WTC11 (cell line): Measurements from ENCODE around the gene NBL1. TPM values are rescaled to one million over a fixed set of nuclear protein-coding genes. Genes with fewer than 3 reads are reported as not detected.

Experiments
- ATAC-seq: fragments of 200-7000 bp; cut with Tn5 transposase; 2 replicates; pipeline ENCODE4 v1.10.0; 2021; ENCODE audit warnings: mild to moderate bottlenecking, moderate library complexity
- CTCF ChIA-PET: fragments of 300-600 bp; sonication (Branson Sonifier 250); formaldehyde crosslinking; loops from one replicate; lab custom pipeline; 2021; ENCODE audit warnings: antibody characterized with exemption; lab: Charles Lee
- POLR2A ChIA-PET: fragments of 350-600 bp; sonication (Branson Sonifier 250); formaldehyde crosslinking; loops from one replicate; lab custom pipeline; 2021; ENCODE audit warnings: antibody characterized with exemption; lab: Charles Lee
- DNase-seq: peaks from one replicate; pipeline ENCODE4 v3.0.0; 2021; ENCODE audit warnings: low spot score
- H3K27ac Mint-ChIP-seq: 2 replicates; pipeline ENCODE4 v1.8.0; 2021; ENCODE audit warnings: mixed read lengths
- H3K27me3 Mint-ChIP-seq: 2 replicates; pipeline ENCODE4 v1.8.0; 2021; ENCODE audit warnings: low read depth, mild to moderate bottlenecking, moderate library complexity, mixed read lengths
- H3K36me3 Mint-ChIP-seq: 2 replicates; pipeline ENCODE4 v1.8.0; 2021; ENCODE audit warnings: mixed read lengths
- H3K4me1 Mint-ChIP-seq: 2 replicates; pipeline ENCODE4 v1.8.0; 2022; ENCODE audit warnings: mixed read lengths
- H3K4me3 Mint-ChIP-seq: 2 replicates; pipeline ENCODE4 v1.8.0; 2021; ENCODE audit warnings: mild to moderate bottlenecking, moderate library complexity, mixed read lengths
- H3K9me3 Mint-ChIP-seq: 2 replicates; pipeline ENCODE4 v1.8.0; 2021; ENCODE audit warnings: mixed read lengths
- CREM ChIP-seq: sonication (generic); formaldehyde crosslinking; IDR thresholded peaks from 2 replicates; pipeline ENCODE4 v1.8.1; 2022; ENCODE audit warnings: mild to moderate bottlenecking, missing genetic modification reagents, moderate library complexity
- ERG ChIP-seq: fragments of 250-450 bp; sonication (Bioruptor Pico); IDR thresholded peaks from 2 replicates; pipeline ENCODE4 v1.8.0; 2021; ENCODE audit warnings: mild to moderate bottlenecking
- JAZF1 ChIP-seq: fragments of 250-450 bp; sonication (Bioruptor Pico); IDR thresholded peaks from 2 replicates; pipeline ENCODE4 v1.9.0; 2021; ENCODE audit warnings: moderate library complexity, mild to moderate bottlenecking, inconsistent platforms
- MYBL2 ChIP-seq: sonication (generic); formaldehyde crosslinking; IDR thresholded peaks from 2 replicates; pipeline ENCODE4 v1.8.1; 2023; ENCODE audit warnings: mild to moderate bottlenecking, moderate library complexity, missing genetic modification reagents
- NFE2L1 ChIP-seq: sonication (generic); formaldehyde crosslinking; IDR thresholded peaks from 2 replicates; pipeline ENCODE4 v1.8.1; 2023; ENCODE audit warnings: missing genetic modification reagents
- PRRX2 ChIP-seq: fragments of 250-450 bp; sonication (Bioruptor Pico); IDR thresholded peaks from 2 replicates; pipeline ENCODE4 v1.8.0; 2021; ENCODE audit warnings: mild to moderate bottlenecking
- RORB ChIP-seq: fragments of 250-450 bp; sonication (Bioruptor Pico); IDR thresholded peaks from 2 replicates; pipeline ENCODE4 v1.9.0; 2021; ENCODE audit warnings: mild to moderate bottlenecking
- ZNF138 ChIP-seq: sonication (generic); formaldehyde crosslinking; conservative IDR thresholded peaks from 2 replicates; pipeline ENCODE4 v1.8.1; 2022; ENCODE audit warnings: mild to moderate bottlenecking, moderate library complexity, missing genetic modification reagents
- ZNF263 ChIP-seq: sonication (generic); formaldehyde crosslinking; IDR thresholded peaks from 2 replicates; pipeline ENCODE4 v1.8.1; 2022; ENCODE audit warnings: low read depth, mild to moderate bottlenecking, moderate library complexity, missing genetic modification reagents
- ZNF317 ChIP-seq: sonication (generic); formaldehyde crosslinking; IDR thresholded peaks from 2 replicates; pipeline ENCODE4 v1.8.1; 2023; ENCODE audit warnings: low read depth, mild to moderate bottlenecking, moderate library complexity, missing genetic modification reagents, borderline replicate concordance
- ZNF423 ChIP-seq: fragments of 250-450 bp; sonication (Bioruptor Pico); IDR thresholded peaks from 2 replicates; pipeline ENCODE4 v2.1.2; 2022; ENCODE audit warnings: mild to moderate bottlenecking, moderate library complexity
- total RNA-seq: library from RNA; stranded (reverse); gene quantifications from 3 replicates; pipeline ENCODE4 v1.2.3, GENCODE V29; 2021
- TF ChIP-seq, protein P1 (sequence below): fragments of 200-600 bp; IDR thresholded peaks from 2 replicates; pipeline ENCODE4 v1.8.0; 2022; ENCODE audit warnings: antibody characterized with exemption
- TF ChIP-seq, protein P2 (sequence below): sonication (generic); formaldehyde crosslinking; conservative IDR thresholded peaks from 2 replicates; pipeline ENCODE4 v1.8.1; 2022; ENCODE audit warnings: mild to moderate bottlenecking, missing genetic modification reagents
- TF ChIP-seq, protein P3 (sequence below): sonication (generic); formaldehyde crosslinking; IDR thresholded peaks from 2 replicates; pipeline ENCODE4 v1.8.1; 2022; ENCODE audit warnings: low read depth, mild to moderate bottlenecking, moderate library complexity, missing genetic modification reagents, borderline replicate concordance

NBL1 gene
- total RNA-seq, 1 experiment from 2014 or later, result 17.1 TPM

- peaks cover 7% of the 10 kb centered on the region for H3K27me3 Mint-ChIP-seq
- no peaks in the 10 kb centered on the region for H3K9me3 Mint-ChIP-seq
- DNase-seq (peak; percentile 68), ATAC-seq (peak; percentile 34)
- H3K4me3 Mint-ChIP-seq, result no peak overlapping the region
- no peaks in the 10 kb centered on the region for H3K36me3 Mint-ChIP-seq
- CTCF ChIA-PET, result interaction anchor here (0.5 to 2.3 kb wide), 55 partner anchors 8 to 410 kb away, joined by 3 to 23 read pairs (median 4); partner anchors contain the start of genes AKR7A3, CAPZB and SLC66A1
- POLR2A ChIA-PET, result interaction anchor here (0.6 to 1.0 kb wide), 3 partner anchors 11 to 164 kb away, joined by 3 read pairs; no protein-coding TSS in a partner anchor
- TF ChIP-seq, protein P1, sequence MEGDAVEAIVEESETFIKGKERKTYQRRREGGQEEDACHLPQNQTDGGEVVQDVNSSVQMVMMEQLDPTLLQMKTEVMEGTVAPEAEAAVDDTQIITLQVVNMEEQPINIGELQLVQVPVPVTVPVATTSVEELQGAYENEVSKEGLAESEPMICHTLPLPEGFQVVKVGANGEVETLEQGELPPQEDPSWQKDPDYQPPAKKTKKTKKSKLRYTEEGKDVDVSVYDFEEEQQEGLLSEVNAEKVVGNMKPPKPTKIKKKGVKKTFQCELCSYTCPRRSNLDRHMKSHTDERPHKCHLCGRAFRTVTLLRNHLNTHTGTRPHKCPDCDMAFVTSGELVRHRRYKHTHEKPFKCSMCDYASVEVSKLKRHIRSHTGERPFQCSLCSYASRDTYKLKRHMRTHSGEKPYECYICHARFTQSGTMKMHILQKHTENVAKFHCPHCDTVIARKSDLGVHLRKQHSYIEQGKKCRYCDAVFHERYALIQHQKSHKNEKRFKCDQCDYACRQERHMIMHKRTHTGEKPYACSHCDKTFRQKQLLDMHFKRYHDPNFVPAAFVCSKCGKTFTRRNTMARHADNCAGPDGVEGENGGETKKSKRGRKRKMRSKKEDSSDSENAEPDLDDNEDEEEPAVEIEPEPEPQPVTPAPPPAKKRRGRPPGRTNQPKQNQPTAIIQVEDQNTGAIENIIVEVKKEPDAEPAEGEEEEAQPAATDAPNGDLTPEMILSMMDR, result 0 out of 2 replicates have a peak, but pooled peaks have one; percentile 16
- TF ChIP-seq, protein P2, sequence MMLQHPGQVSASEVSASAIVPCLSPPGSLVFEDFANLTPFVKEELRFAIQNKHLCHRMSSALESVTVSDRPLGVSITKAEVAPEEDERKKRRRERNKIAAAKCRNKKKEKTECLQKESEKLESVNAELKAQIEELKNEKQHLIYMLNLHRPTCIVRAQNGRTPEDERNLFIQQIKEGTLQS, result no peak
- TF ChIP-seq PRRX2 (CRISPR knock-in tag) (no peak), ZNF138 (CRISPR knock-in tag) (no peak), JAZF1 (CRISPR knock-in tag) (no peak), ERG (CRISPR knock-in tag) (no peak), ZNF423 (CRISPR knock-in tag) (0 out of 2 replicates have a peak, but pooled peaks have one; percentile 39), ZNF263 (CRISPR knock-in tag) (no peak), MYBL2 (CRISPR knock-in tag) (no peak)
- TF ChIP-seq, protein P3, sequence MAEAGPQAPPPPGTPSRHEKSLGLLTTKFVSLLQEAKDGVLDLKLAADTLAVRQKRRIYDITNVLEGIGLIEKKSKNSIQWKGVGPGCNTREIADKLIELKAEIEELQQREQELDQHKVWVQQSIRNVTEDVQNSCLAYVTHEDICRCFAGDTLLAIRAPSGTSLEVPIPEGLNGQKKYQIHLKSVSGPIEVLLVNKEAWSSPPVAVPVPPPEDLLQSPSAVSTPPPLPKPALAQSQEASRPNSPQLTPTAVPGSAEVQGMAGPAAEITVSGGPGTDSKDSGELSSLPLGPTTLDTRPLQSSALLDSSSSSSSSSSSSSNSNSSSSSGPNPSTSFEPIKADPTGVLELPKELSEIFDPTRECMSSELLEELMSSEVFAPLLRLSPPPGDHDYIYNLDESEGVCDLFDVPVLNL (CRISPR knock-in tag), result no peak
- H3K27ac Mint-ChIP-seq, result no peak overlapping the region
- H3K4me1 Mint-ChIP-seq, result peaks cover 13% of the 10 kb centered on the region
Observed at GRCh38 chr1:19651141-19651737, 7.1 kb downstream of the NBL1 start.

DNA sequence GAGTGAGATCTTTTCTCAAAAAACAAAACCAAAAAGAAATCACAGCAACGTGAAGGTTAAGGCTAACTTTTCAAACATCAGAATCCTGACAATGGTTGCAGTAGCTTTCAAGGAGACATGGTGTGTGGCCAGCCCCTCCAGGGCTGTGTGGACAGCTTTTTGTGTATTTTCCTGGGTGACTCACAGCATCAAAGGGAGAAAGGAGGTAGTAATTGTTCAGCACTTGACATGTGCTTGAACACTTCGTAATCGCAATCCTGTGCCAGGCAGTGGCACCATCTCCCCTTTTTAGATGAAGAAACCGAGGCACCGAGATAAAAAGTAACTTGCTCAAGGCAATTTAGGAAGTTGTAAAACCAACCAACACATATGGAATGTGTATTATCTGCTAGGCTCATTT lies 10.3 kb downstream of the NBL1 start:
- 0 out of 2 replicates have a peak overlapping the region, but pooled peaks have one; percentile 22 for H3K4me3 Mint-ChIP-seq
- no peaks in the 10 kb centered on the region for H3K9me3 Mint-ChIP-seq
- H3K4me1 Mint-ChIP-seq, result peaks cover 21% of the 10 kb centered on the region
- no peak for TF ChIP-seq RORB
- no peak for TF ChIP-seq CREM (CRISPR knock-in tag)
- no peak for TF ChIP-seq NFE2L1
- no peak for TF ChIP-seq ZNF317 (CRISPR knock-in tag)
- TF ChIP-seq PRRX2 (CRISPR knock-in tag), result no peak
- TF ChIP-seq, protein P1, result no peak
- no peak for ATAC-seq
- H3K27me3 Mint-ChIP-seq, result peaks cover 2% of the 10 kb centered on the region
- no peaks in the 10 kb centered on the region for H3K36me3 Mint-ChIP-seq
- ChIA-PET POLR2A (no interaction called here), CTCF (interaction anchor here (0.6 to 2.0 kb wide), 78 partner anchors 8 to 747 kb away, joined by 3 to 25 read pairs (median 4); partner anchors contain the start of genes AKR7A2, HTR6, NBL1 and SLC66A1)
- H3K27ac Mint-ChIP-seq, result peak overlapping the region; percentile 100
- DNase-seq, result no peak
